Measurements from ENCODE around the gene PRKCD. TPM values are rescaled to one million over a fixed set of nuclear protein-coding genes. Genes with fewer than 3 reads are reported as not detected.
A peak's percentile ranks its signal among the peaks of the same experiment; 100 is the strongest.

The PRKCD gene
- total and polyA plus RNA-seq, 9 of the 15 experiments (the other 6 are each of a cell fraction or from before 2014, with no cell fraction given) = 2.5 to 19.5 (median 6.1) TPM

- TF ChIP-seq GABPA (tag; conservative IDR thresholded peaks at IDR 0.05; ENCODE audit: low read depth) (peak; percentile 84), MAZ (CRISPR knock-in tag; conservative IDR thresholded peaks at IDR 0.05 in 1 of 2, IDR thresholded peaks at IDR 0.05 in 1 of 2) (no peak), MBD2 (IDR thresholded peaks at IDR 0.05; ENCODE audit: borderline replicate concordance, low read depth) (no peak), MGA (IDR thresholded peaks at IDR 0.05) (no peak), POLR2G (IDR thresholded peaks at IDR 0.05; ENCODE audit: low read depth, low read length) (0 out of 2 replicates have a peak, but pooled peaks have one; percentile 16), CBFB (CRISPR knock-in tag; IDR thresholded peaks at IDR 0.05) (no peak), TRIM24 (IDR thresholded peaks at IDR 0.05) (no peak), ZNF347 (CRISPR knock-in tag; IDR thresholded peaks at IDR 0.05; ENCODE audit: low read depth) (no peak), GTF2A2 (tag; IDR thresholded peaks at IDR 0.05) (no peak)
- TF ChIP-seq, protein P1, sequence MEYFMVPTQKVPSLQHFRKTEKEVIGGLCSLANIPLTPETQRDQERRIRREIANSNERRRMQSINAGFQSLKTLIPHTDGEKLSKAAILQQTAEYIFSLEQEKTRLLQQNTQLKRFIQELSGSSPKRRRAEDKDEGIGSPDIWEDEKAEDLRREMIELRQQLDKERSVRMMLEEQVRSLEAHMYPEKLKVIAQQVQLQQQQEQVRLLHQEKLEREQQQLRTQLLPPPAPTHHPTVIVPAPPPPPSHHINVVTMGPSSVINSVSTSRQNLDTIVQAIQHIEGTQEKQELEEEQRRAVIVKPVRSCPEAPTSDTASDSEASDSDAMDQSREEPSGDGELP (CRISPR knock-in tag; IDR thresholded peaks at IDR 0.05; ENCODE audit: borderline replicate concordance) = peak; percentile 71
Measured at GRCh38 chr3:53166781-53167291, 5.8 kb downstream of the PRKCD start (continued).
